ENCODE data around the gene DDX43.
"Not testable (repeated sequence)": the region's sequence is repeated elsewhere in the genome, so short reads cannot be mapped to it uniquely, and the experiment has no call there.

DDX43 gene

GRCh38 chr6:73394577-73395354 is at the start of gene DDX43:
Gene DDX43, plus strand, starts transcription at chr6:73394828. Its CDS starts 78 bp downstream, at chr6:73394906.
- DNase-seq: peak in 1 of 2 donors; percentile 23

- DNase-seq: no peak
Observed at GRCh38 chr6:73348550-73349204, 46.0 kb upstream of the DDX43 start.

- DNase-seq: no peak
Observed at GRCh38 chr6:73349311-73349710, 45.3 kb upstream of the DDX43 start.

GRCh38 chr6:73353636-73354593 is 40.7 kb upstream of the DDX43 start, which contains the start of gene DPPA5:
Gene DPPA5, minus strand, starts transcription at chr6:73354276. Its CDS starts 51 bp downstream, at chr6:73354225.
- DNase-seq: no peak

- no peak for DNase-seq
Observed at GRCh38 chr6:73362358-73362757, 32.3 kb upstream of the DDX43 start, which contains the start of gene KHDC3L. Gene KHDC3L, plus strand, starts transcription at chr6:73362658. Its CDS starts 72 bp downstream, at chr6:73362730.

- no peak for DNase-seq
Observed at GRCh38 chr6:73362869-73363536, 31.6 kb upstream of the DDX43 start.

- DNase-seq: no peak
Observed at GRCh38 chr6:73363537-73363875, 31.1 kb upstream of the DDX43 start.

- DNase-seq: no peak
Observed at GRCh38 chr6:73364121-73364520, 30.5 kb upstream of the DDX43 start.

GRCh38 chr6:73364549-73364948 is 30.1 kb upstream of the DDX43 start:
- DNase-seq: no peak

- DNase-seq: no peak
Observed at GRCh38 chr6:73367761-73368355, 26.8 kb upstream of the DDX43 start.

- no peak for DNase-seq
Observed at GRCh38 chr6:73368675-73369074, 26.0 kb upstream of the DDX43 start.

GRCh38 chr6:73369157-73369556 is 25.5 kb upstream of the DDX43 start:
- no peak for DNase-seq

GRCh38 chr6:73369563-73369962 is 25.1 kb upstream of the DDX43 start, which contains the start of gene OOEP:
Gene OOEP, minus strand, starts transcription at chr6:73369897. Its CDS starts 105 bp downstream, at chr6:73369792.
- no peak for DNase-seq

GRCh38 chr6:73371984-73372383 is 22.6 kb upstream of the DDX43 start:
- no peak for DNase-seq

- DNase-seq: no peak
Observed at GRCh38 chr6:73372516-73372915, 22.1 kb upstream of the DDX43 start.

GRCh38 chr6:73375216-73375615 is 19.4 kb upstream of the DDX43 start:
- no peak for DNase-seq

- DNase-seq: no peak
Observed at GRCh38 chr6:73377225-73377624, 17.4 kb upstream of the DDX43 start.

GRCh38 chr6:73381531-73381930 is 13.1 kb upstream of the DDX43 start:
- not testable (repeated sequence) for DNase-seq

GRCh38 chr6:73382462-73383113 is 12.0 kb upstream of the DDX43 start:
- DNase-seq: no peak

GRCh38 chr6:73388433-73388799 is 6.2 kb upstream of the DDX43 start:
- no peak for DNase-seq

GRCh38 chr6:73388800-73389512 is 5.7 kb upstream of the DDX43 start:
- peak; percentile 47 to 55 for DNase-seq
